Trophoblast cell (in vitro differentiated cells and primary cell): ENCODE data around the gene SMYD3.
A peak's percentile ranks its signal among the peaks of the same experiment; 100 is the strongest.

ENCODE experiments used
- DNase-seq, 2 donors: peaks; one replicate each; pipeline ENCODE4 v3.0.0-alpha.2; 2016
- H2AFZ ChIP-seq: 2 replicates; pipeline ENCODE4 v1.6.1; 2013; ENCODE audit warnings: low read length, moderate library complexity, mild to moderate bottlenecking; ENCODE audit not compliant: insufficient read depth, poor library complexity
- H2AK5ac ChIP-seq: 2 replicates; pipeline ENCODE4 v1.6.1; 2013; ENCODE audit warnings: mild to moderate bottlenecking, low read length
- H2BK120ac ChIP-seq: 2 replicates; pipeline ENCODE4 v1.6.1; 2013; ENCODE audit warnings: low read length, mild to moderate bottlenecking, moderate library complexity; ENCODE audit not compliant: insufficient read depth, poor library complexity
- H2BK12ac ChIP-seq: 2 replicates; pipeline ENCODE4 v1.6.1; 2013; ENCODE audit warnings: mild to moderate bottlenecking, low read length, moderate library complexity
- H2BK5ac ChIP-seq: 2 replicates; pipeline ENCODE4 v1.6.1; 2013; ENCODE audit warnings: low read length, low read depth, moderate library complexity, mild to moderate bottlenecking; ENCODE audit not compliant: poor library complexity
- H3K14ac ChIP-seq: 2 replicates; pipeline ENCODE4 v1.6.1; 2013; ENCODE audit warnings: mild to moderate bottlenecking, low read length
- H3K18ac ChIP-seq: 2 replicates; pipeline ENCODE4 v1.6.1; 2013; ENCODE audit warnings: mild to moderate bottlenecking, low read length
- H3K23ac ChIP-seq: 2 replicates; pipeline ENCODE4 v1.6.1; 2013; ENCODE audit warnings: low read length
- H3K27ac ChIP-seq: 2 replicates; pipeline ENCODE4 v1.5.1; 2013; ENCODE audit warnings: low read depth, mild to moderate bottlenecking, inconsistent platforms, low read length, moderate library complexity
- H3K27me3 ChIP-seq: 2 replicates; pipeline ENCODE4 v1.6.1; 2013; ENCODE audit warnings: inconsistent platforms, mild to moderate bottlenecking, low read length, moderate library complexity; ENCODE audit not compliant: insufficient read depth
- H3K36me3 ChIP-seq, 2 experiments: 1 replicate in 1 of 2; 2 replicates in 1 of 2; pipeline ENCODE4 v1.6.1; 2013; ENCODE audit warnings: low read length in 2 of 2, mild to moderate bottlenecking in 2 of 2, moderate library complexity in 1 of 2; ENCODE audit not compliant: insufficient read depth in 2 of 2, control insufficient read depth in 1 of 2
- H3K4ac ChIP-seq: 2 replicates; pipeline ENCODE4 v1.6.1; 2013; ENCODE audit warnings: low read depth, mild to moderate bottlenecking, low read length, moderate library complexity
- H3K4me1 ChIP-seq, 2 experiments: 1 replicate in 1 of 2; 2 replicates in 1 of 2; pipeline ENCODE4 v1.6.1; 2013; ENCODE audit warnings: low read length in 2 of 2, mild to moderate bottlenecking in 2 of 2, moderate library complexity in 1 of 2; ENCODE audit not compliant: insufficient read depth in 2 of 2, control insufficient read depth in 1 of 2
- H3K4me2 ChIP-seq: 2 replicates; pipeline ENCODE4 v1.6.1; 2013; ENCODE audit warnings: inconsistent platforms, mild to moderate bottlenecking, low read length, moderate library complexity
- H3K4me3 ChIP-seq: 2 replicates; pipeline ENCODE4 v1.5.1; 2013; ENCODE audit warnings: mild to moderate bottlenecking, low read depth, low read length, inconsistent platforms
- H3K79me1 ChIP-seq: one replicate; pipeline ENCODE4 v1.6.1; 2013; ENCODE audit warnings: low read length
- H3K79me2 ChIP-seq: 2 replicates; pipeline ENCODE4 v1.6.1; 2013; ENCODE audit warnings: low read length, mild to moderate bottlenecking; ENCODE audit not compliant: control insufficient read depth, insufficient read depth, poor library complexity
- H3K9ac ChIP-seq: 2 replicates; pipeline ENCODE4 v1.6.1; 2013; ENCODE audit warnings: mild to moderate bottlenecking, low read length
- H3K9me3 ChIP-seq: 2 replicates; pipeline ENCODE4 v1.6.1; 2013; ENCODE audit warnings: low read depth, mild to moderate bottlenecking, control low read depth, inconsistent platforms, low read length; ENCODE audit not compliant: insufficient read depth
- H4K12ac ChIP-seq: 2 replicates; pipeline ENCODE4 v1.6.1; 2013; ENCODE audit warnings: low read depth, mild to moderate bottlenecking, low read length, moderate library complexity
- H4K8ac ChIP-seq: 2 replicates; pipeline ENCODE4 v1.6.1; 2013; ENCODE audit warnings: low read depth, mild to moderate bottlenecking, low read length, moderate library complexity
- H4K91ac ChIP-seq: one replicate; pipeline ENCODE4 v1.6.1; 2013; ENCODE audit warnings: low read depth, mild to moderate bottlenecking, low read length, moderate library complexity
- WGBS: extraction: QIAGEN DNeasy Blood & Tissue Kit; methylation state at CpG from one replicate; pipeline ENCODE4 v1.1.7; 2013; ENCODE audit warnings: missing lambda C conversion rate; ENCODE audit not compliant: insufficient read length, insufficient coverage; ENCODE audit errors: extremely low coverage; 5-methylcytosine and 5-hydroxymethylcytosine counted together

SMYD3 gene

GRCh38 chr1:246080031-246080430 is 427.0 kb downstream of the SMYD3 start:
- peak overlapping the region; percentile 69 for H2AK5ac ChIP-seq
- peak overlapping the region; percentile 37 for H4K91ac ChIP-seq
- peaks cover 8% of the 10 kb centered on the region for H3K79me1 ChIP-seq
- H4K12ac ChIP-seq, result no peak overlapping the region
- no peak overlapping the region for H3K4ac ChIP-seq
- no peak overlapping the region for H2AFZ ChIP-seq
- peaks cover 3 to 4% of the 10 kb centered on the region in 2 experiments for H3K36me3 ChIP-seq
- no peak overlapping the region for H3K9ac ChIP-seq
- peak overlapping the region; percentile 58 for H2BK12ac ChIP-seq
- H3K9me3 ChIP-seq, result peaks cover 10% of the 10 kb centered on the region
- H3K79me2 ChIP-seq, result peaks cover 2% of the 10 kb centered on the region
- H3K4me3 ChIP-seq, result peak overlapping the region; percentile 59
- peak overlapping the region; percentile 21 for H2BK5ac ChIP-seq
- H2BK120ac ChIP-seq, result peak overlapping the region; percentile 51
- WGBS, result no CpG with 5 or more reads among the region's 9 CpGs
- DNase-seq, result no peak
- no peak overlapping the region for H3K4me2 ChIP-seq
- H3K18ac ChIP-seq, result peak overlapping the region; percentile 30
- no peak overlapping the region for H3K27ac ChIP-seq
- no peak overlapping the region for H3K23ac ChIP-seq
- H3K14ac ChIP-seq, result no peak overlapping the region
- H3K27me3 ChIP-seq, result no peaks in the 10 kb centered on the region
- no peak overlapping the region for H4K8ac ChIP-seq
- H3K4me1 ChIP-seq, result peaks cover 0 to 3% of the 10 kb centered on the region in 2 experiments

- H2AFZ ChIP-seq, result no peak overlapping the region
- H3K9ac ChIP-seq, result no peak overlapping the region
- no peak overlapping the region for H3K4me3 ChIP-seq
- no peak overlapping the region for H3K18ac ChIP-seq
- H3K79me1 ChIP-seq, result peaks cover 8% of the 10 kb centered on the region
- no peak overlapping the region for H4K91ac ChIP-seq
- H2BK120ac ChIP-seq, result no peak overlapping the region
- no peak overlapping the region for H2BK12ac ChIP-seq
- WGBS, result no CpG with 5 or more reads among the region's 1 CpG
- H2BK5ac ChIP-seq, result no peak overlapping the region
- H3K23ac ChIP-seq, result no peak overlapping the region
- H2AK5ac ChIP-seq, result no peak overlapping the region
- H3K36me3 ChIP-seq, result peaks cover 3 to 4% of the 10 kb centered on the region in 2 experiments
- no peaks in the 10 kb centered on the region for H3K79me2 ChIP-seq
- H4K12ac ChIP-seq, result no peak overlapping the region
- no peak for DNase-seq
- H3K27ac ChIP-seq, result no peak overlapping the region
- H3K14ac ChIP-seq, result no peak overlapping the region
- peaks cover 0 to 3% of the 10 kb centered on the region in 2 experiments for H3K4me1 ChIP-seq
- H3K4me2 ChIP-seq, result no peak overlapping the region
- no peak overlapping the region for H3K4ac ChIP-seq
- H4K8ac ChIP-seq, result no peak overlapping the region
- H3K27me3 ChIP-seq, result no peaks in the 10 kb centered on the region
- peaks cover 10% of the 10 kb centered on the region for H3K9me3 ChIP-seq
These were observed 428.2 kb downstream of the SMYD3 start for GRCh38 chr1:246078888-246079252.

GRCh38 chr1:246078126-246078887 is 428.8 kb downstream of the SMYD3 start:
- Histone ChIP-seq H2BK120ac (no peak overlapping the region), H3K4ac (no peak overlapping the region), H3K14ac (no peak overlapping the region), H3K23ac (no peak overlapping the region), H3K9me3 (peaks cover 10% of the 10 kb centered on the region), H3K79me1 (peaks cover 5% of the 10 kb centered on the region), H3K79me2 (no peaks in the 10 kb centered on the region), H3K9ac (no peak overlapping the region), H3K4me2 (no peak overlapping the region), H3K18ac (no peak overlapping the region), H4K91ac (no peak overlapping the region), H2BK12ac (no peak overlapping the region), H2BK5ac (no peak overlapping the region), H3K27ac (no peak overlapping the region), H3K4me3 (no peak overlapping the region), H3K27me3 (no peaks in the 10 kb centered on the region), H4K8ac (no peak overlapping the region), H2AK5ac (no peak overlapping the region), H2AFZ (no peak overlapping the region), H4K12ac (no peak overlapping the region), H3K36me3 (peaks cover 3 to 4% of the 10 kb centered on the region in 2 experiments), H3K4me1 (peaks cover 0 to 1% of the 10 kb centered on the region in 2 experiments)
- DNase-seq, result no peak
- WGBS, result no CpG with 5 or more reads among the region's 9 CpGs

GRCh38 chr1:246077476-246077875 is 429.6 kb downstream of the SMYD3 start:
- DNase-seq, result no peak
- no CpG with 5 or more reads among the region's 1 CpG for WGBS

More at GRCh38 chr1:246077476-246077875, 429.6 kb downstream of the SMYD3 start:
- Histone ChIP-seq H3K18ac (no peak overlapping the region), H3K9me3 (peaks cover 10% of the 10 kb centered on the region), H2BK5ac (no peak overlapping the region), H4K91ac (no peak overlapping the region), H3K23ac (no peak overlapping the region), H3K9ac (no peak overlapping the region), H4K12ac (no peak overlapping the region), H3K27me3 (no peaks in the 10 kb centered on the region), H3K36me3 (peaks cover 3 to 4% of the 10 kb centered on the region in 2 experiments), H2BK12ac (no peak overlapping the region), H3K27ac (no peak overlapping the region), H3K14ac (no peak overlapping the region), H4K8ac (no peak overlapping the region), H2BK120ac (no peak overlapping the region), H3K4me2 (no peak overlapping the region), H3K4ac (no peak overlapping the region), H2AFZ (no peak overlapping the region), H3K4me1 (no peaks in the 10 kb centered on the region), H2AK5ac (no peak overlapping the region), H3K4me3 (no peak overlapping the region), H3K79me2 (no peaks in the 10 kb centered on the region), H3K79me1 (peaks cover 4% of the 10 kb centered on the region)
